Ovary (tissue), 3 donors: Measurements from ENCODE around the gene NELL2.

Experiments
- EP300 ChIP-seq: sonication (generic); formaldehyde crosslinking; IDR thresholded peaks from one replicate; pipeline ENCODE4 v1.6.1; 2017; ENCODE audit warnings: antibody characterized with exemption
- POLR2A ChIP-seq: fragments of 450-650 bp; IDR thresholded peaks from one replicate; pipeline ENCODE4 v1.6.1; 2017; ENCODE audit warnings: antibody characterized with exemption, mild to moderate bottlenecking, moderate library complexity
- TF ChIP-seq, protein P1 (sequence below), 3 donors: fragments of 450-650 bp in 2 of 3; fragments of 200-600 bp in 1 of 3; IDR thresholded peaks; one replicate each; pipeline versions ENCODE4 v1.5.1 to v1.8.0; 2016 to 2022; ENCODE audit warnings: antibody characterized with exemption in 3 of 3, mild to moderate bottlenecking in 1 of 3
- donor health status: DM: no; HTN: no; CAD: no.

DNA sequence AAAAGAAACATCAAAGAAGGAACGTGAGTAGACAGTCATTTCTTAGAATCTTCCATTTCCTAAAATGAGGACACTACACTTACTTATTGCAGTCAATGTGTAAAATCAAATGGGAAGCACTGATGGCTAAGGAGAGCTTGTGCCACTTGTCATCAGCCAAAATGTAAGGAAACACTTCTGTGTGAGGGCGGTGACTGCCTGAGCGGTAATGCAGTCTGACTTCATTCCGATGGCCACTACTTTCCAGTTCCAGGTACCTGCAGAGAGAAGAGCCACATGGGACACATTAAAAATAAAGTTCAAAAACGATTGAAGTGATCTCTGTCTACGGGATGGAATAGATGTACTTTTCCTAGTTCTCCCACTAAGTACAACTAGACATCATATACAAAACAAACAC, 96.3 kb downstream of the NELL2 start:
- TF ChIP-seq, protein P1, sequence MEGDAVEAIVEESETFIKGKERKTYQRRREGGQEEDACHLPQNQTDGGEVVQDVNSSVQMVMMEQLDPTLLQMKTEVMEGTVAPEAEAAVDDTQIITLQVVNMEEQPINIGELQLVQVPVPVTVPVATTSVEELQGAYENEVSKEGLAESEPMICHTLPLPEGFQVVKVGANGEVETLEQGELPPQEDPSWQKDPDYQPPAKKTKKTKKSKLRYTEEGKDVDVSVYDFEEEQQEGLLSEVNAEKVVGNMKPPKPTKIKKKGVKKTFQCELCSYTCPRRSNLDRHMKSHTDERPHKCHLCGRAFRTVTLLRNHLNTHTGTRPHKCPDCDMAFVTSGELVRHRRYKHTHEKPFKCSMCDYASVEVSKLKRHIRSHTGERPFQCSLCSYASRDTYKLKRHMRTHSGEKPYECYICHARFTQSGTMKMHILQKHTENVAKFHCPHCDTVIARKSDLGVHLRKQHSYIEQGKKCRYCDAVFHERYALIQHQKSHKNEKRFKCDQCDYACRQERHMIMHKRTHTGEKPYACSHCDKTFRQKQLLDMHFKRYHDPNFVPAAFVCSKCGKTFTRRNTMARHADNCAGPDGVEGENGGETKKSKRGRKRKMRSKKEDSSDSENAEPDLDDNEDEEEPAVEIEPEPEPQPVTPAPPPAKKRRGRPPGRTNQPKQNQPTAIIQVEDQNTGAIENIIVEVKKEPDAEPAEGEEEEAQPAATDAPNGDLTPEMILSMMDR (IDR thresholded peaks at IDR 0.05): no peak
- TF ChIP-seq EP300 (no peak), POLR2A (no peak)
